ENCODE results near the gene SLC27A2. TPM values are rescaled to one million over a fixed set of nuclear protein-coding genes. Genes with fewer than 3 reads are reported as not detected.
A peak's percentile ranks its signal among the peaks of the same experiment; 100 is the strongest.
"Not testable (repeated sequence)": the region's sequence is repeated elsewhere in the genome, so short reads cannot be mapped to it uniquely, and the experiment has no call there.

SLC27A2 gene
- total and polyA plus RNA-seq, 4 donors, result 0.39 to 2.1 TPM; not detected in 2

DNA sequence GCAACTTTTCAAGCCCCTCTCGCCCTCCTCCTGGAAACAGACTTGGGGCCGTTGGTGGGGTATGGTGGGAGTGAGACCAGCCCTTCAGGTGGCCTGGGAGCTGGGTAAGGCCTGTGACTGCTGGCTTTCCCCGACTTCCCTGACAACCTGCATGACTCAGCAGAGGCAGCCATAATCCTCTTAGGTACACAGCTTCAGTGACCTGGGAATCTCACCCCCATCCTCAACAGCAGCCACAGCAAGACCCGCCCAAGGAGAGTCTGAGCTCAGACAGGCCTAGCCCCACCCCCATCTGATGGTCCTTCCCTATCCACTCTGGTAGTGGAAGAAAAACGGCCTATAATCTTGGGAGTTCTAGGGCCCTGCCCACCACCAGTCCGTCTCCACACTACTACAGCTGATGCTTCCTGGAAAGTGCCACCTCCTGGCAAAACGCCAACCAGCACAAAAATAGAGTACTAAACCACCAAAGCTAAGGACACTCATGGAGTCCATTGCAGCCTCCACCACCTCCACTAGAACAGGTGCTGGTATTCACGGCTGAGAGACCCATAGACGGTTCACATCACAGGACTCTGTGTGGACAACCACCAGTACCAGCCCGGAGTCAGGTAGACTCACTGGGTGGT, 13.1 kb upstream of the SLC27A2 start:
- intact Hi-C loops (cut with DNase I), result no loop called here
- H3K4me3 ChIP-seq (ENCODE audit: low read length in 2 of 2), result no peak overlapping the region
- H3K4me1 ChIP-seq (ENCODE audit: control insufficient read depth in 1 of 2, insufficient read depth in 2 of 2, low read length in 2 of 2), result no peaks in the 10 kb centered on the region
- ATAC-seq (ENCODE audit: low FRiP score) (no peak), DNase-seq (no peak)
- peaks cover 2% of the 10 kb centered on the region for H3K9me3 ChIP-seq (ENCODE audit: control insufficient read depth, low read length)
- H3K36me3 ChIP-seq (ENCODE audit: control insufficient read depth in 1 of 2, insufficient read depth in 2 of 2, low read length in 1 of 2), result no peaks in the 10 kb centered on the region
- no peak overlapping the region for H3K27ac ChIP-seq (ENCODE audit: low read depth in 1 of 2, low read length in 2 of 2)
- 68 to 78% methylated on average over 10 of the region's 10 CpGs for WGBS, 2 donors
- H3K27me3 ChIP-seq (ENCODE audit: control insufficient read depth in 1 of 2, insufficient read depth in 2 of 2, low read length in 1 of 2), result no peaks in the 10 kb centered on the region

DNA sequence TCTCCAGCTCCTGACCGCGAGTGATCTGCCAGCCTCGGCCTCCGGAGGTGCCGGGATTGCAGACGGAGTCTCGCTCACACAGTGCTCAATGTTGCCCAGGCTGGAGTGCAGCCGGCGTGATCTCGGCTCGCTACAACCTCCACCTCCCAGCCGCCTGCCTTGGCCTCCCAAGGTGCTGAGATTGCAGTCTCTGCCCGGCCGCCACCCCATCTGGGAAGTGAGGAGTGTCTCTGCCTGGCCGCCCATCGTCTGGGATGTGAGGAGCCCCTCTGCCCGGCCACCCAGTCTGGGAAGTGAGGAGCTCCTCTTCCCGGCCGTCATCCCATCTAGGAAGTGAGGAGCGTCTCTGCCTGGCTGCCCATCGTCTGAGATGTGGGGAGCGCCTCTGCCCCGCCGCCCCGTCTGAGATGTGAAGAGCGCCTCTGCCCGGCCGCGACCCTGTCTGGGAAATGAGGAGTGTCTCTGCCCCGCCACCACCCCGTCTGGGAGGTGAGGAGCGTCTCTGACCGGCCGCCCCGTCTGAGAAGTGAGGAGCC, 9.6 kb upstream of the SLC27A2 start:
- H3K36me3 ChIP-seq (ENCODE audit: control insufficient read depth in 1 of 2, insufficient read depth in 2 of 2, low read length in 1 of 2); H3K9me3 ChIP-seq (ENCODE audit: control insufficient read depth, low read length); H3K4me3 ChIP-seq (ENCODE audit: low read length in 2 of 2); H3K27ac ChIP-seq (ENCODE audit: low read depth in 1 of 2, low read length in 2 of 2); intact Hi-C loops (cut with DNase I); DNase-seq; H3K4me1 ChIP-seq (ENCODE audit: control insufficient read depth in 1 of 2, insufficient read depth in 2 of 2, low read length in 2 of 2); H3K27me3 ChIP-seq (ENCODE audit: control insufficient read depth in 1 of 2, insufficient read depth in 2 of 2, low read length in 1 of 2); ATAC-seq (ENCODE audit: low FRiP score): not testable (repeated sequence)
- WGBS, 2 donors, result 95 to 96% methylated on average over 33 to 35 of the region's 35 CpGs

DNA sequence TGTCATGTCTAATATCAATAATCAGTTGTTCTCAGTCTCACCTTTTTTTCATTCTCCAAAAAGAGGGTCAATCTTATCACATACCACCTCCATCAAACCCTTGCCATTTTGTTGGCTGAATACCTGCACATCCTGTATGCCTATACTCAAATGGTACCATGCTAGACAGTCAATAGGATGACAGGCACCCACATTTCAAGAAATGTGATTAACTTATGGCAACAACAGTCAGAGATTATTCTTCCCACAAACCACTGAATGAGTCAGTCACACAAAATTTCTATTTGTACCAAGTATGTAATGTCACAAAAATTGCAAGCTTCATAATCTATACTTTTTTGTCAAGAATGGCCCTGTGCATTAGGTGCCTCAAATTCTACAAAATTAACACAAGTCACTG, 5.1 kb upstream of the SLC27A2 start:
- DNase-seq (no peak), ATAC-seq (ENCODE audit: low FRiP score) (no peak)
- Histone ChIP-seq H3K9me3 (ENCODE audit: control insufficient read depth, low read length) (no peaks in the 10 kb centered on the region), H3K27ac (ENCODE audit: low read depth in 1 of 2, low read length in 2 of 2) (no peak overlapping the region), H3K27me3 (ENCODE audit: control insufficient read depth in 1 of 2, insufficient read depth in 2 of 2, low read length in 1 of 2) (no peaks in the 10 kb centered on the region), H3K36me3 (ENCODE audit: control insufficient read depth in 1 of 2, insufficient read depth in 2 of 2, low read length in 1 of 2) (no peaks in the 10 kb centered on the region), H3K4me3 (ENCODE audit: low read length in 2 of 2) (no peak overlapping the region), H3K4me1 (ENCODE audit: control insufficient read depth in 1 of 2, insufficient read depth in 2 of 2, low read length in 2 of 2) (no peaks in the 10 kb centered on the region)
- intact Hi-C loops (cut with DNase I), result no loop called here

DNA sequence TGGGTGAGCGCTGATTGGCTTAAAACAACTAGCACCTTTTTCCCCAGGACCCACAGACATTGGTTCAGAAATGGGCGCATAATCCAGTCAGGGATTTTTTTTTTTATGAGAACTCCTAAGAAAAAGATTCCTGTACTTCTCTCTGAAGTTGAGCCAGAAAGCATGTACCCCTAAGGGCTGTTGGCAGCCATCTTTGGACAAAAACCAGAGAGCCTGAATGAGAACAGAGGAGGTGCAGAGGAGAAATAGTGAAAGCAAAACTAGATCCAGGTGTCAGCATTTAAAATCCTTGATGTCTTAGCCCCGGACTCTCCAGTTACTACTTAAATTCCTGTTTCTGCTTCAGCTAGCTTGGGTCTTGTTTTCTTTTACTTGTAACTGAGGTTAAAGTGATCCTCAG, 1.9 kb upstream of the SLC27A2 start:
- WGBS, 2 donors, result 91 to 92% methylated on average over 3 of the region's 3 CpGs
- H3K4me3 ChIP-seq (ENCODE audit: low read length in 2 of 2), result no peak overlapping the region
- intact Hi-C loops (cut with DNase I), result no loop called here
- H3K27ac ChIP-seq (ENCODE audit: low read depth in 1 of 2, low read length in 2 of 2), result no peak overlapping the region
- no peaks in the 10 kb centered on the region for H3K4me1 ChIP-seq (ENCODE audit: control insufficient read depth in 1 of 2, insufficient read depth in 2 of 2, low read length in 2 of 2)
- H3K9me3 ChIP-seq (ENCODE audit: control insufficient read depth, low read length), result no peaks in the 10 kb centered on the region
- no peak for DNase-seq
- H3K27me3 ChIP-seq (ENCODE audit: control insufficient read depth in 1 of 2, insufficient read depth in 2 of 2, low read length in 1 of 2), result no peaks in the 10 kb centered on the region
- ATAC-seq (ENCODE audit: low FRiP score), result no peak
- no peaks in the 10 kb centered on the region for H3K36me3 ChIP-seq (ENCODE audit: control insufficient read depth in 1 of 2, insufficient read depth in 2 of 2, low read length in 1 of 2)

DNA sequence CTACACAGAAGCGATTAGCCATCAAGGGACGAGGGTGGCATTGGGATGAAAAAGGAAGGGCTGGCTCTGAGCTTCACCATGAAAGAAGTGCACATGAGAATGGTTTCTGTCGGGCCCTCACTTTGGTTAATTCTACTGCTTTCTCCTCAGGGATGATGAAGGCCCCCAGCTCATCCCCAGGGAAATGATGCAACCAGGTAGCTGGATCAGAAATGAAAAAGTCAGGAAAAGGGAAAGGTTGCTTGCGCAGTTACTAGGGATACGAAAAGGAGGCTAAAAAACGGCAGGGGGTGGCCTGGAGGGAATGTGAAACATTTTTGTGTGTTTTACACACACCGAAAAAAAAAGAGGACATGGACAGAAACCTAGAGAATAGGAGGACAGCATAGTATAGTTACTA, 1.4 kb upstream of the SLC27A2 start:
- H3K4me3 ChIP-seq (ENCODE audit: low read length in 2 of 2), result no peak overlapping the region
- ATAC-seq (ENCODE audit: low FRiP score) (no peak), DNase-seq (no peak)
- no peaks in the 10 kb centered on the region for H3K27me3 ChIP-seq (ENCODE audit: control insufficient read depth in 1 of 2, insufficient read depth in 2 of 2, low read length in 1 of 2)
- intact Hi-C loops (cut with DNase I), result no loop called here
- WGBS, 2 donors, result 76 to 84% methylated on average over 7 of the region's 7 CpGs
- H3K4me1 ChIP-seq (ENCODE audit: control insufficient read depth in 1 of 2, insufficient read depth in 2 of 2, low read length in 2 of 2), result no peaks in the 10 kb centered on the region
- no peak overlapping the region for H3K27ac ChIP-seq (ENCODE audit: low read depth in 1 of 2, low read length in 2 of 2)
- no peaks in the 10 kb centered on the region for H3K9me3 ChIP-seq (ENCODE audit: control insufficient read depth, low read length)
- H3K36me3 ChIP-seq (ENCODE audit: control insufficient read depth in 1 of 2, insufficient read depth in 2 of 2, low read length in 1 of 2), result no peaks in the 10 kb centered on the region

DNA sequence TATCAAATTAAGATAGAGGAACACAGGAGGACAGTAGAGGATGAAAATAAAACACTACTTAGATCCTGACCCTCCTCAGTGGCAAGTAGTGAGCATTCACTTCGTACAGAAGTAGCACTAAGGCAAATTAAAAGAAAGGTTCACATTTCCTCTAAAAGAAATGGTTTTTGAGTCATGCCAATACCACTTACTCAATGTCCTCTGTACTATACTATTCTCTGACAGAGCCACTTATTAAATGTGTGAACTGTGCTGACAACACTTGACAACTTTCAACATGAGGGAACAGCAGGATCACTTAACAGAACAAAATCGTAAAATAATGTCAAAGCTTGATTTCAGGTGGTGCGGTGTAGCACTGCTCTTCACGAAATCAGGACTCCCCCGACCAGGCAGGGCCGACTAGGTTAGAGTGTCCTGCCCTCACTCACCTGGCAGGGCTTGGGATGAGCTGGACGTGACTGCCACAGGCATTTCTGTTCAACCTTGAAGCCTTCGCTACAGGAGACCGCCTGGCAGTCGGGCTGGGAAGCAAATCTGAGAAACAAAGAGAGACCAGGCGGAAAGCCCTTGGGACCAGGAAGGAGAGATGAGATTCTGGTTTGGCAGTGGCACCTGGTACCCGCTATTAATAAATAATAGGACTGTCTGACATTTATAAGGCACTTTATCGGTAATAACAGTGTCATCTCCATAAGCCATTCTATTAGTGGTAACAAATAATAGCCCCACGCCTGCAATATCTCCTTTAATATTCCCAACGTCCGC, 611 bp upstream of the SLC27A2 start:
- H3K27ac ChIP-seq (ENCODE audit: low read depth in 1 of 2, low read length in 2 of 2), result no peak overlapping the region
- no peaks in the 10 kb centered on the region for H3K9me3 ChIP-seq (ENCODE audit: control insufficient read depth, low read length)
- DNase-seq (no peak), ATAC-seq (ENCODE audit: low FRiP score) (no peak)
- no peaks in the 10 kb centered on the region for H3K27me3 ChIP-seq (ENCODE audit: control insufficient read depth in 1 of 2, insufficient read depth in 2 of 2, low read length in 1 of 2)
- H3K4me3 ChIP-seq (ENCODE audit: low read length in 2 of 2), result no peak overlapping the region
- 38 to 46% methylated on average over 16 of the region's 16 CpGs for WGBS, 2 donors
- no peaks in the 10 kb centered on the region for H3K4me1 ChIP-seq (ENCODE audit: control insufficient read depth in 1 of 2, insufficient read depth in 2 of 2, low read length in 2 of 2)
- no peaks in the 10 kb centered on the region for H3K36me3 ChIP-seq (ENCODE audit: control insufficient read depth in 1 of 2, insufficient read depth in 2 of 2, low read length in 1 of 2)
- intact Hi-C loops (cut with DNase I), result no loop called here

DNA sequence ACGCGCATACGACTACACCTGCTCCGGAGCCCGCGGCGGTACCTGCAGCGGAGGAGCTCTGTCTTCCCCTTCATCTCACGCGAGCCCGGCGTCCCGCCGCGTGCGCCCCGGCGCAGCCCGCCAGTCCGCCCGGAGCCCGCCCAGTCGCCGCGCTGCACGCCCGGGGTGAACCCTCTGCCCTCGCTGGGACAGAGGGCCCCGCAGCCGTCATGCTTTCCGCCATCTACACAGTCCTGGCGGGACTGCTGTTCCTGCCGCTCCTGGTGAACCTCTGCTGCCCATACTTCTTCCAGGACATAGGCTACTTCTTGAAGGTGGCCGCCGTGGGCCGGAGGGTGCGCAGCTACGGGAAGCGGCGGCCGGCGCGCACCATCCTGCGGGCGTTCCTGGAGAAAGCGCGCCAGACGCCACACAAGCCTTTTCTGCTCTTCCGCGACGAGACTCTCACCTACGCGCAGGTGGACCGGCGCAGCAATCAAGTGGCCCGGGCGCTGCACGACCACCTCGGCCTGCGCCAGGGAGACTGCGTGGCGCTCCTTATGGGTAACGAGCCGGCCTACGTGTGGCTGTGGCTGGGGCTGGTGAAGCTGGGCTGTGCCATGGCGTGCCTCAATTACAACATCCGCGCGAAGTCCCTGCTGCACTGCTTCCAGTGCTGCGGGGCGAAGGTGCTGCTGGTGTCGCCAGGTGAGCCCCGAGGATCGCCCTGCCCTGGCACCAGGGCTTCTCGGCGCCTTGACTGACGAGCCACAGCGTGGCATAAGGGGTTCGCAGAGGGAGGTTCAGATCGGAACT, 420 bp downstream of the SLC27A2 start:
- intact Hi-C loops (cut with DNase I), result no loop called here

DNA sequence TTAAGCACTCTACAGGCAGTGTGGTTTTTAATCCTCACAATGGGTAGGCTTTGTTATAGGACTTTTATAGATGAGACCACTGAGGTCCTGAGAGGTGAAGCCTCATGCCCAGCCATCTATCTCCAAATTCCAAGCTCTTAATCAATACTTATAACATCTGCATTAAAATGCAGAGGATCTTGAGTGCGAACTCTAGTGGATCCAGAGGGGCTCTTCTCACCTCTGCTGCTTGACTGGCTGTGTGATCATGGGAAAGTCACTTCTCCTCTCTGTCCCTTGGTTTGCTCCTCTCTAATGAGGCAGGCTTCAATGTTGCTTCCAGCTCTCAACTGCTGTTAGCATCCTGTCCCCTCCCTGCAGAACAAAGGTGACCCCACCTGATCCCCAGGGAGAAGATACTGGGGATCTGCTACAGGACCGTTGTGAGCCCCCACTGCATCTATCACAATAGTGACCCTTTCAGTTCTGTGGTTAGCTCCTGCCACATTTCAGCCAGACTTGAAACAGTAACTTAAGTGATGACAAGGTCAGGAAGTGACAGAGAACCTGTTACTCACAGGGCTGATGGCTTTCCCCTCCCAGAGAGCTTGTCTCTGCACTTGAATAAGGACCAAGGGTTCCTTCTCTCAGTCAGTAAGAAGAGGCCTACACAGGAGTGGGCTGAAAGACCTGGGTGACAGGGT, 1.3 kb downstream of the SLC27A2 start:
- H3K27me3 ChIP-seq (ENCODE audit: control insufficient read depth in 1 of 2, insufficient read depth in 2 of 2, low read length in 1 of 2), result peaks cover 0 to 4% of the 10 kb centered on the region in 2 donors
- DNase-seq, result no peak

More for the DNA sequence above, 420 bp downstream of the SLC27A2 start:
- peak in 1 of 2 donors; percentile 53 for DNase-seq
- peaks cover 0 to 4% of the 10 kb centered on the region in 2 donors for H3K27me3 ChIP-seq (ENCODE audit: control insufficient read depth in 1 of 2, insufficient read depth in 2 of 2, low read length in 1 of 2)
- H3K27ac ChIP-seq (ENCODE audit: low read depth in 1 of 2, low read length in 2 of 2), result no peak overlapping the region
- WGBS, 2 donors, result 2 to 3% methylated on average over 61 to 80 of the region's 80 CpGs
- ATAC-seq (ENCODE audit: low FRiP score), result peak; percentile 55
- H3K4me3 ChIP-seq (ENCODE audit: low read length in 2 of 2), result peak overlapping the region; percentile 6 to 22
- H3K4me1 ChIP-seq (ENCODE audit: control insufficient read depth in 1 of 2, insufficient read depth in 2 of 2, low read length in 2 of 2), result no peaks in the 10 kb centered on the region
- no peaks in the 10 kb centered on the region for H3K9me3 ChIP-seq (ENCODE audit: control insufficient read depth, low read length)
- H3K36me3 ChIP-seq (ENCODE audit: control insufficient read depth in 1 of 2, insufficient read depth in 2 of 2, low read length in 1 of 2), result no peaks in the 10 kb centered on the region

More for the DNA sequence above, 1.3 kb downstream of the SLC27A2 start:
- no peaks in the 10 kb centered on the region for H3K9me3 ChIP-seq (ENCODE audit: control insufficient read depth, low read length)
- H3K27ac ChIP-seq (ENCODE audit: low read depth in 1 of 2, low read length in 2 of 2), result no peak overlapping the region
- intact Hi-C loops (cut with DNase I), result no loop called here
- ATAC-seq (ENCODE audit: low FRiP score), result no peak
- no peaks in the 10 kb centered on the region for H3K4me1 ChIP-seq (ENCODE audit: control insufficient read depth in 1 of 2, insufficient read depth in 2 of 2, low read length in 2 of 2)
- H3K4me3 ChIP-seq (ENCODE audit: low read length in 2 of 2), result no peak overlapping the region
- H3K36me3 ChIP-seq (ENCODE audit: control insufficient read depth in 1 of 2, insufficient read depth in 2 of 2, low read length in 1 of 2), result no peaks in the 10 kb centered on the region
- WGBS, 2 donors, result 58 to 77% methylated on average over 2 of the region's 2 CpGs

Data from aorta (tissue), 5 donors.